Measurements from ENCODE around the gene BMI1. TPM values are rescaled to one million over a fixed set of nuclear protein-coding genes. Genes with fewer than 3 reads are reported as not detected.
"Not testable (repeated sequence)": the region's sequence is repeated elsewhere in the genome, so short reads cannot be mapped to it uniquely, and the experiment has no call there.

Gene BMI1
- total and polyA plus RNA-seq, 7 donors, result 21.4 to 57.6 (median 42.4) TPM

DNA sequence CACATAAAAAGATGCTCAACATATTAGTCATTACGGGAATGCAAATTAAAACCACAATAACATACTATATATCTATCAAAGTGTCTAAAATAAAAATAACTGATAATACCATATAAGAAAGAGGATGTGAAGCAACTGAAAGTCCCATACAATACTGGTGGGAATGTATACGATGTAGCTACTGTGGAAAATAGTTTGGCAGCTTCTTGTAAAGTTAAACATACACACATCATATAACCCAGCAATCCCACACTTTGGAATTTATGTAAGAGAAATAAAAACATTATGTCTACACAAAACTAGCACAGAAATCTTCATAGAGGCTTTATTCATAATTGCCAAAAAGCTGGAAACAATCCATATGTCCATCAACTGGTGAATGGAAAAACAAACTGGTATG lies 15.2 kb upstream of the BMI1 start:
- no peaks in the 10 kb centered on the region for H3K27me3 ChIP-seq (ENCODE audit: insufficient read depth in 3 of 3, low read length in 2 of 3)
- TF ChIP-seq, protein P1, sequence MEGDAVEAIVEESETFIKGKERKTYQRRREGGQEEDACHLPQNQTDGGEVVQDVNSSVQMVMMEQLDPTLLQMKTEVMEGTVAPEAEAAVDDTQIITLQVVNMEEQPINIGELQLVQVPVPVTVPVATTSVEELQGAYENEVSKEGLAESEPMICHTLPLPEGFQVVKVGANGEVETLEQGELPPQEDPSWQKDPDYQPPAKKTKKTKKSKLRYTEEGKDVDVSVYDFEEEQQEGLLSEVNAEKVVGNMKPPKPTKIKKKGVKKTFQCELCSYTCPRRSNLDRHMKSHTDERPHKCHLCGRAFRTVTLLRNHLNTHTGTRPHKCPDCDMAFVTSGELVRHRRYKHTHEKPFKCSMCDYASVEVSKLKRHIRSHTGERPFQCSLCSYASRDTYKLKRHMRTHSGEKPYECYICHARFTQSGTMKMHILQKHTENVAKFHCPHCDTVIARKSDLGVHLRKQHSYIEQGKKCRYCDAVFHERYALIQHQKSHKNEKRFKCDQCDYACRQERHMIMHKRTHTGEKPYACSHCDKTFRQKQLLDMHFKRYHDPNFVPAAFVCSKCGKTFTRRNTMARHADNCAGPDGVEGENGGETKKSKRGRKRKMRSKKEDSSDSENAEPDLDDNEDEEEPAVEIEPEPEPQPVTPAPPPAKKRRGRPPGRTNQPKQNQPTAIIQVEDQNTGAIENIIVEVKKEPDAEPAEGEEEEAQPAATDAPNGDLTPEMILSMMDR (IDR thresholded peaks at IDR 0.05), result no peak
- no peak overlapping the region for H3K4me3 ChIP-seq
- intact Hi-C loops (cut with DNase I), result no loop called here
- ATAC-seq (no peak), DNase-seq (no peak)
- 89 to 93% (median 91%) methylated on average over 2 of the region's 2 CpGs for WGBS, 3 donors
- no peaks in the 10 kb centered on the region for H3K36me3 ChIP-seq (ENCODE audit: insufficient read depth in 1 of 2, low read depth in 1 of 2)
- no peaks in the 10 kb centered on the region for H3K4me1 ChIP-seq
- H3K9me3 ChIP-seq, result no peaks in the 10 kb centered on the region
- no peak overlapping the region for H3K27ac ChIP-seq

DNA sequence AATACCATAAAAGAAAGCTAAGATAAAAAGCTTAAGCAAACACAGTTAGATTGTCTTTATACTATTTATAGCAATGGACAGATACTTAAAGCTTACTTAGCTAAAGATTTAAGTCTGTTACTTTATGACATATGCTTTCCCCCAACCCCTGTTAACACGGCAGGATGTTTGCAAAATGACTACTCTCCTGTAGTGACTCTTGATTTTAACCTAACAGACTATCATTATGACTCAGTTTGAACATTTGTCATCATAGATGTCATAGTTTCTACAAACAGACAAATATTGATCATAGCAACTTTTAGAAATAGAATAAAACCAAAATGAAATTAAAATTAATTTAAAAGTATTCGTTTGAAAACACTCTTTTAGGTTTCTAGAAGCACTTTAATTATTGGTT lies 12.5 kb upstream of the BMI1 start:
- no peaks in the 10 kb centered on the region for H3K27me3 ChIP-seq (ENCODE audit: insufficient read depth in 3 of 3, low read length in 2 of 3)
- TF ChIP-seq, protein P1 (IDR thresholded peaks at IDR 0.05), result no peak
- H3K4me1 ChIP-seq, result no peaks in the 10 kb centered on the region
- H3K36me3 ChIP-seq (ENCODE audit: insufficient read depth in 1 of 2, low read depth in 1 of 2), result no peaks in the 10 kb centered on the region
- no peaks in the 10 kb centered on the region for H3K9me3 ChIP-seq
- intact Hi-C loops (cut with DNase I), result no loop called here
- no peak for ATAC-seq
- H3K27ac ChIP-seq, result no peak overlapping the region
- no peak for DNase-seq
- WGBS, 3 donors, result 86 to 94% (median 93%) methylated on average over 2 of the region's 2 CpGs
- no peak overlapping the region for H3K4me3 ChIP-seq

DNA sequence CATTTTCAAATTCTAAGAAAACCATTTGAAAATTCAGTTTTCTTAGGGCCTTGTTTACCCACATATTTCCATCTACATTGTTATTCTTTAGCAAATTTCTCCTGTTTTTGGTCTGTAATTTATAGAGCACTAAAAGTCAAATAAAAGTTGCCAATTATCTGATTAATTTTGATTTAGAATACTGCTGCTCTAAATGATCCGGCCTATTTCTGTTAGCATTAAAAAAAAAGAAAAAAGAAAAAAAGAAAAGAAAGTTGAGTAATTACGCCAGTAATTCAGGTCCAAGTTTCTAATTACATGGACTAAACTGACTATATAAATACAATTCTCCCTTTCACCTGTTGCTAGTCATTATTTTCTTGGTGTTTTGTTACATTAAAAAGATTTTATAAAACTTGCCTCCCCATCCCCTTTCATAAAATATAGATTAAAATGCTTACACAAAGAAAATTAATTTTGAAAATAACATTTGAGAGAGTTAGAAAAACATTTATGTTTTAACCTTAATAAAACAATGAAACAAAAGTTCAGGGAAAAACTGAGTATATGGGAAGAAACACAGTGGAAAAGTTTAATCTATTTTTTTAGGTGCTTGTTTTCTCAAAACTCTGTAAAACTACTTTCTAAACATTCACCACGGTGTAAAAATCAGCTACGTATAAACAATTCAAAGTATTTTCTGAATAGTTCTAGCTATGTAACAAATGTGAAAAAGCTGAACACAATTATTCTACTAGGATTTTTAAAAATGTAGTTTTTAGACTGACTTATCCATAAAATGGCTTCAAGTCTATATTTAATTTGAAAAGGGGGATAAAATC lies 11.5 kb upstream of the BMI1 start:
- Histone ChIP-seq H3K27me3 (ENCODE audit: insufficient read depth in 3 of 3, low read length in 2 of 3) (no peaks in the 10 kb centered on the region), H3K9me3 (no peaks in the 10 kb centered on the region), H3K27ac (no peak overlapping the region), H3K4me3 (no peak overlapping the region), H3K4me1 (no peaks in the 10 kb centered on the region), H3K36me3 (ENCODE audit: insufficient read depth in 1 of 2, low read depth in 1 of 2) (no peaks in the 10 kb centered on the region)
- DNase-seq, result no peak
- TF ChIP-seq, protein P1 (IDR thresholded peaks at IDR 0.05), result no peak
- WGBS, 3 donors, result 96 to 97% (median 97%) methylated on average over 4 of the region's 4 CpGs
- ATAC-seq, result no peak
- intact Hi-C loops (cut with DNase I), result no loop called here

DNA sequence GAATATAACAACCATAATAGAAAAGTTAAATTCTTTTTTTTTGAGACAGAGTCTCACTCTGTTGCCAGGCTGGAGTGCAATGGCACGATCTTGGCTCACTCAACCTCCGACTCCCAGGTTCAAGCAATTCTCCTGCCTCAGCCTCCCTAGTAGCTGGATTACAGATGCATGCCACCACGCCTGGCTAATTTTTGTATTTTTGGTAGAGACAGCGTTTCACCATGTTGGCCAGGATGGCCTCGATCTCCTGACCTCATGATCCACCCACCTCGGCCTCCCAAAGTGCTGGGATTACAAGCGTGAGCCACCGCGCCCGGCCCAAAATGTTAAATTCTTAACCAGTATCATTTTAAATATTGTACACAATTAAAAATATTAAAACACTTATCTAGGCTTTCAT lies 10.9 kb upstream of the BMI1 start:
- intact Hi-C loops (cut with DNase I), result loop anchor here in 1 of 2 donors (10.0 kb wide), 1 partner anchor 815 kb away; no protein-coding TSS in a partner anchor
- not testable (repeated sequence) for ATAC-seq; H3K27ac ChIP-seq; H3K4me3 ChIP-seq; H3K27me3 ChIP-seq (ENCODE audit: insufficient read depth in 3 of 3, low read length in 2 of 3); H3K4me1 ChIP-seq; H3K36me3 ChIP-seq (ENCODE audit: insufficient read depth in 1 of 2, low read depth in 1 of 2); H3K9me3 ChIP-seq; DNase-seq
- 97 to 99% (median 98%) methylated on average over 10 of the region's 10 CpGs for WGBS, 3 donors

DNA sequence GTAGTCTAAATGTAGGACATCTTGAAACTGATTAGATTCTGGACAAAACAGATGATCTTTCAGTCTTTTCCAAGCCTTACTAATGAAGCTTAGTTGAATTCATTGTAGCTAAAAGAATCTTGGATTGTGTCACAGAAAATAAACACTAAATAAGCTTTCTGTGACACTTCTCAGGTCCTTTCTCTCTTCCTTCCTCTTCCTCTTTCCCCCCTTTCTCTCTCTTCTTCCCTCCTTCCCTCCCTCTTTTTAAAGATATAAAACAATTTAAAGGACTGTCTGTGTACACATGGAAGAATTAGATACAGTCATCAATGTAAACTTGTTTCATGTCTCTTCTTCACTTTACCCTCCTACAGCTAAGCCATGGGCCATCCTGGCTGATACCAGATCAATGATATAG lies 10.0 kb upstream of the BMI1 start:
- no peaks in the 10 kb centered on the region for H3K4me1 ChIP-seq
- H3K27me3 ChIP-seq (ENCODE audit: insufficient read depth in 3 of 3, low read length in 2 of 3), result no peaks in the 10 kb centered on the region
- H3K27ac ChIP-seq, result no peak overlapping the region
- DNase-seq, result no peak
- intact Hi-C loops (cut with DNase I), result loop anchor here in 1 of 2 donors (10.0 kb wide), 1 partner anchor 816 kb away; no protein-coding TSS in a partner anchor
- ATAC-seq, result no peak
- H3K4me3 ChIP-seq, result no peak overlapping the region
- H3K36me3 ChIP-seq (ENCODE audit: insufficient read depth in 1 of 2, low read depth in 1 of 2), result no peaks in the 10 kb centered on the region
- H3K9me3 ChIP-seq, result no peaks in the 10 kb centered on the region
- TF ChIP-seq, protein P1 (IDR thresholded peaks at IDR 0.05), result no peak

Data from psoas muscle (tissue), 8 donors.